ENCODE results near the gene FASTKD3. TPM values are rescaled to one million over a fixed set of nuclear protein-coding genes. Genes with fewer than 3 reads are reported as not detected.

FASTKD3 gene
- total and polyA plus RNA-seq, 4 donors, result 6.3 to 11.3 (median 9.5) TPM

GRCh38 chr5:7855611-7856010 is 13.2 kb downstream of the FASTKD3 start:
- 80% methylated on average over 3 of the region's 3 CpGs for WGBS
- peaks cover 3 to 19% (median 15%) of the 10 kb centered on the region in 4 donors for H3K36me3 ChIP-seq (ENCODE audit: control insufficient read depth in 4 of 4, insufficient read depth in 3 of 4, low read depth in 1 of 4, low read length in 3 of 4)
- peaks cover 4 to 21% (median 13%) of the 10 kb centered on the region in 4 donors for H3K4me1 ChIP-seq (ENCODE audit: control insufficient read depth in 4 of 4, insufficient read depth in 4 of 4, low read length in 3 of 4)
- no peaks in the 10 kb centered on the region for H3K27me3 ChIP-seq (ENCODE audit: control insufficient read depth in 4 of 4, insufficient read depth in 4 of 4, low read length in 3 of 4)
- H3K27ac ChIP-seq (ENCODE audit: low read depth in 1 of 2, low read length in 2 of 2), result no peak overlapping the region
- no peak for DNase-seq (ENCODE audit: low spot score)
- no peaks in the 10 kb centered on the region for H3K9me3 ChIP-seq (ENCODE audit: control insufficient read depth in 4 of 4, low read length in 3 of 4)
- H3K4me3 ChIP-seq (ENCODE audit: low read depth in 1 of 3, low read length in 3 of 3), result no peak overlapping the region
- H3K9ac ChIP-seq (ENCODE audit: low read depth in 1 of 2, low read length in 2 of 2), result no peak overlapping the region
- TF ChIP-seq ZBTB33 (IDR thresholded peaks at IDR 0.05), result no peak

GRCh38 chr5:7852988-7853387 is 15.8 kb downstream of the FASTKD3 start:
- Histone ChIP-seq H3K36me3 (ENCODE audit: control insufficient read depth in 4 of 4, insufficient read depth in 3 of 4, low read depth in 1 of 4, low read length in 3 of 4) (no peaks in the 10 kb centered on the region), H3K4me1 (ENCODE audit: control insufficient read depth in 4 of 4, insufficient read depth in 4 of 4, low read length in 3 of 4) (peaks cover 4 to 21% (median 16%) of the 10 kb centered on the region in 4 donors), H3K9ac (ENCODE audit: low read depth in 1 of 2, low read length in 2 of 2) (no peak overlapping the region), H3K27ac (ENCODE audit: low read depth in 1 of 2, low read length in 2 of 2) (no peak overlapping the region), H3K9me3 (ENCODE audit: control insufficient read depth in 4 of 4, low read length in 3 of 4) (no peaks in the 10 kb centered on the region), H3K27me3 (ENCODE audit: control insufficient read depth in 4 of 4, insufficient read depth in 4 of 4, low read length in 3 of 4) (no peaks in the 10 kb centered on the region), H3K4me3 (ENCODE audit: low read depth in 1 of 3, low read length in 3 of 3) (no peak overlapping the region)
- TF ChIP-seq HNF4G (IDR thresholded peaks at IDR 0.05) (no peak), FOXA1 (IDR thresholded peaks at IDR 0.05) (no peak), FOXA2 (IDR thresholded peaks at IDR 0.05) (no peak), JUND (IDR thresholded peaks at IDR 0.05) (no peak), GABPA (IDR thresholded peaks at IDR 0.05 in 1 of 2, conservative IDR thresholded peaks at IDR 0.05 in 1 of 2) (no peak), CTCF (IDR thresholded peaks at IDR 0.05; ENCODE audit: low read depth, low read length, missing input control) (no peak), NR2F2 (IDR thresholded peaks at IDR 0.05) (no peak), ATF3 (IDR thresholded peaks at IDR 0.05) (no peak), MAX (IDR thresholded peaks at IDR 0.05) (no peak), YY1 (IDR thresholded peaks at IDR 0.05) (no peak), EGR1 (IDR thresholded peaks at IDR 0.05; ENCODE audit: low read depth in 2 of 2) (no peak), TAF1 (conservative IDR thresholded peaks at IDR 0.05) (no peak), SP1 (IDR thresholded peaks at IDR 0.05) (no peak), RXRA (IDR thresholded peaks at IDR 0.05) (no peak), RAD21 (IDR thresholded peaks at IDR 0.05) (no peak), HNF4A (conservative IDR thresholded peaks at IDR 0.05) (no peak), ZBTB33 (IDR thresholded peaks at IDR 0.05) (no peak), REST (IDR thresholded peaks at IDR 0.05) (no peak)
- DNase-seq (ENCODE audit: low spot score), result no peak
- 86% methylated on average over 2 of the region's 2 CpGs for WGBS
